B cell (primary cell): Measurements from ENCODE around the gene PLEKHH1. TPM values are rescaled to one million over a fixed set of nuclear protein-coding genes. Genes with fewer than 3 reads are reported as not detected.

ENCODE experiments used
- ATAC-seq: fragments of 200-7000 bp; cut with Tn5 transposase; one replicate; pipeline ENCODE4 v1.10.0; 2021; ENCODE audit warnings: low read depth, mild to moderate bottlenecking, moderate number of reproducible peaks, moderate library complexity
- CTCF ChIA-PET: fragments of 350-600 bp; sonication (Branson Sonifier 250); formaldehyde crosslinking; loops from one replicate; lab custom pipeline; 2021; ENCODE audit warnings: antibody characterized with exemption, inconsistent platforms; lab: Charles Lee
- POLR2A ChIA-PET: fragments of 350-600 bp; sonication (Branson Sonifier 250); formaldehyde crosslinking; loops from one replicate; lab custom pipeline; 2021; ENCODE audit warnings: antibody characterized with exemption; lab: Charles Lee
- DNase-seq: peaks from one replicate; pipeline ENCODE4 v3.0.0; 2013
- H2AFZ ChIP-seq: 2 replicates; pipeline ENCODE4 v1.6.1; 2012; ENCODE audit warnings: mild to moderate bottlenecking, low read depth, low read length; ENCODE audit not compliant: insufficient read depth, poor library complexity, severe bottlenecking
- H3K27ac ChIP-seq, 2 donors: 1 replicate in 1 of 2; 2 replicates in 1 of 2; pipeline ENCODE4 v1.5.1; 2012 to 2013; ENCODE audit warnings: low read length in 2 of 2, mild to moderate bottlenecking in 2 of 2, moderate library complexity in 1 of 2
- H3K27me3 ChIP-seq, 4 experiments: fragments of 200-600 bp in 1 of 4; sonication (generic) in 1 of 4; replicated peaks in 1 of 4; 1 replicate in 2 of 4; 2 replicates in 2 of 4; pipeline versions ENCODE4 v1.6.1 to v1.7.0; 2013 to 2016; ENCODE audit warnings: low read length in 3 of 4, mild to moderate bottlenecking in 2 of 4, mixed read lengths in 1 of 4, moderate library complexity in 1 of 4; ENCODE audit not compliant: insufficient read depth in 4 of 4, control insufficient read depth in 3 of 4; ENCODE audit errors: control extremely low read depth in 1 of 4
- H3K36me3 ChIP-seq, 2 experiments: replicated peaks in 1 of 2; 1 replicate in 1 of 2; 2 replicates in 1 of 2; pipeline versions ENCODE4 v1.6.1 to v1.7.1; 2013; ENCODE audit warnings: low read length in 1 of 2; ENCODE audit not compliant: insufficient read depth in 2 of 2, control insufficient read depth in 1 of 2; ENCODE audit errors: control extremely low read depth in 1 of 2, extremely low read depth in 1 of 2
- H3K4me1 ChIP-seq, 2 donors: fragments of 200-600 bp in 1 of 2; sonication (generic) in 1 of 2; 1 replicate in 1 of 2; 2 replicates in 1 of 2; pipeline versions ENCODE4 v1.5.1 to v1.6.1; 2013 to 2017; ENCODE audit warnings: low read length in 2 of 2; ENCODE audit not compliant: control insufficient read depth in 2 of 2, insufficient read depth in 2 of 2
- H3K4me2 ChIP-seq: replicated peaks from 2 replicates; pipeline ENCODE3; 2012; ENCODE audit warnings: mild to moderate bottlenecking, low read depth, low read length; ENCODE audit not compliant: poor library complexity, severe bottlenecking
- H3K4me3 ChIP-seq, 5 experiments: fragments of 200-600 bp in 1 of 5; sonication (generic) in 1 of 5; 1 replicate in 3 of 5; 2 replicates in 2 of 5; pipeline versions ENCODE4 v1.5.1 to v1.7.0; 2011 to 2016; ENCODE audit warnings: low read length in 4 of 5, mild to moderate bottlenecking in 4 of 5, low read depth in 2 of 5, control low read depth in 1 of 5, moderate library complexity in 1 of 5; ENCODE audit not compliant: insufficient read depth in 1 of 5; ENCODE audit errors: control extremely low read depth in 1 of 5, extremely low read depth in 1 of 5
- H3K79me2 ChIP-seq: fragments of 200-600 bp; sonication (generic); one replicate; pipeline ENCODE4 v1.6.0; 2016; ENCODE audit warnings: low read length; ENCODE audit not compliant: control insufficient read depth, insufficient read depth
- H3K9ac ChIP-seq: fragments of 200-600 bp; sonication (generic); 2 replicates; pipeline ENCODE4 v1.6.1; 2017; ENCODE audit warnings: mild to moderate bottlenecking, low read length, moderate library complexity
- H3K9me3 ChIP-seq, 3 donors: one replicate each; pipeline versions ENCODE4 v1.6.1 to v1.7.1; 2013; ENCODE audit warnings: low read length in 2 of 3; ENCODE audit not compliant: control insufficient read depth in 2 of 3, insufficient read depth in 1 of 3; ENCODE audit errors: control extremely low read depth in 1 of 3
- H4K20me1 ChIP-seq: 2 replicates; pipeline ENCODE4 v1.6.0; 2012; ENCODE audit warnings: mild to moderate bottlenecking, low read length; ENCODE audit not compliant: insufficient read depth, control insufficient read depth, poor library complexity, severe bottlenecking
- H3K27ac Mint-ChIP-seq: one replicate; pipeline ENCODE4 v1.8.0; 2021; ENCODE audit warnings: mixed read lengths
- H3K27me3 Mint-ChIP-seq: one replicate; pipeline ENCODE4 v1.8.0; 2021; ENCODE audit warnings: mixed read lengths
- H3K4me1 Mint-ChIP-seq: one replicate; pipeline ENCODE4 v1.8.0; 2021; ENCODE audit warnings: mixed read lengths
- H3K4me3 Mint-ChIP-seq: one replicate; pipeline ENCODE4 v1.8.0; 2021; ENCODE audit warnings: mixed read lengths
- H3K9me3 Mint-ChIP-seq: one replicate; pipeline ENCODE4 v1.8.0; 2022; ENCODE audit warnings: mixed read lengths; ENCODE audit not compliant: insufficient read depth
- CTCF ChIP-seq: fragments of 200-600 bp; IDR thresholded peaks from one replicate; pipeline ENCODE4 v1.8.0; 2022; ENCODE audit warnings: antibody characterized with exemption, mild to moderate bottlenecking
- EZH2 ChIP-seq: IDR thresholded peaks from 2 replicates; pipeline ENCODE4 v1.6.1; 2012; ENCODE audit warnings: borderline replicate concordance, low read depth, mild to moderate bottlenecking, moderate library complexity, low read length; ENCODE audit not compliant: insufficient read depth, poor library complexity, severe bottlenecking
- WGBS: methylation state at CpG from one replicate; pipeline ENCODE4 v1.1.5; 2013; ENCODE audit warnings: missing lambda C conversion rate; ENCODE audit not compliant: insufficient coverage; 5-methylcytosine and 5-hydroxymethylcytosine counted together
- intact Hi-C: fragments of 100-400 bp; cut with micrococcal nuclease; formaldehyde crosslinking; loops from one replicate; pipeline ENCODE4 v1.10.0; 2022
- polyA plus RNA-seq: library from polyadenylated mRNA; depleted of rRNA; stranded (reverse); fragments of >200 nt; gene quantifications from 2 replicates; pipeline ENCODE4 v1.2.3, GENCODE V29; 2012
- total RNA-seq, 2 donors: library from RNA; stranded (reverse); fragments of 120-200 nt in 1 of 2; gene quantifications; 1 replicate in 1 of 2; 2 replicates in 1 of 2; pipeline versions ENCODE4 v1.2.3 to v1.2.4, GENCODE V29; 2013 to 2022

Gene PLEKHH1
- total and polyA plus RNA-seq, 2 donors (not counting 1 experiment from before 2014, with no cell fraction given) = 0.17 to 0.37 TPM

GRCh38 chr14:67557656-67558055 lies 24.6 kb downstream of the PLEKHH1 start:
- ChIA-PET CTCF (interaction anchor here (1.0 to 3.8 kb wide), 4 partner anchors 13 to 130 kb away, joined by 3 to 26 read pairs (median 6); no protein-coding TSS in a partner anchor), POLR2A (no interaction called here)
- Histone ChIP-seq H4K20me1 (no peaks in the 10 kb centered on the region), H3K4me3 (no peak overlapping the region), H2AFZ (no peak overlapping the region), H3K36me3 (no peaks in the 10 kb centered on the region), H3K79me2 (no peaks in the 10 kb centered on the region), H3K27ac (no peak overlapping the region), H3K4me1 (no peaks in the 10 kb centered on the region), H3K27me3 (no peaks in the 10 kb centered on the region), H3K9ac (no peak overlapping the region), H3K4me2 (no peak overlapping the region), H3K9me3 (peaks cover 0 to 3% (median 0%) of the 10 kb centered on the region in 3 donors)
- H3K4me1 Mint-ChIP-seq = no peaks in the 10 kb centered on the region
- H3K27ac Mint-ChIP-seq = no peak overlapping the region
- no peak overlapping the region for H3K4me3 Mint-ChIP-seq
- no peak for DNase-seq
- WGBS = 92% methylated on average over 2 of the region's 3 CpGs
- intact Hi-C loops = no loop called here
- H3K27me3 Mint-ChIP-seq = peaks cover 8% of the 10 kb centered on the region
- no peaks in the 10 kb centered on the region for H3K9me3 Mint-ChIP-seq
- ATAC-seq = no peak
- TF ChIP-seq CTCF = no peak
- no peak for TF ChIP-seq EZH2

DNA sequence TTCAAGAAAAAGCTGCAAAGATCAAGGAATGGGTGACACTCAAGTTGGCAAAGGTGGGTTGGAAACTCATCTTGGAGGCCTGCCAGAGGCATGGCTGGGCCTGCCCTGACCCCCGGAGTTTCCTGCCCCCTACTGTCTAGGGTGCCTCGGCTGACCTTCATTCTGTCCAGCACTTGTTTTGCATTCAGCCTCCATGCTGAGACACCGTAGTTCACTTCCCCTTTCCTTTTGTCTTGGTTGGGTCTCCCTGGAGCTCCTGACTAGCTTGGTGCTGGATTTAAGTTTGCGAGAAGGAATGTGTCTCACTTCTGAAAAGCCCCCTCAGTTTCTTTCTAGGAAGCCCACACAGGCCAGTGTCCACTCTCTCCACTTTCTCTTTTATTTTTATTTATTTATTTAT lies 26.5 kb downstream of the PLEKHH1 start:
- Mint-ChIP-seq H3K4me1 (peaks cover 4% of the 10 kb centered on the region), H3K27me3 (peaks cover 11% of the 10 kb centered on the region), H3K9me3 (no peaks in the 10 kb centered on the region), H3K27ac (no peak overlapping the region), H3K4me3 (no peak overlapping the region)
- Histone ChIP-seq H3K27ac (no peak overlapping the region), H3K4me2 (no peak overlapping the region), H3K79me2 (no peaks in the 10 kb centered on the region), H3K9ac (no peak overlapping the region), H2AFZ (no peak overlapping the region), H3K9me3 (peaks cover 0 to 3% (median 0%) of the 10 kb centered on the region in 3 donors), H3K4me3 (no peak overlapping the region), H3K36me3 (no peaks in the 10 kb centered on the region), H3K4me1 (no peaks in the 10 kb centered on the region), H3K27me3 (no peaks in the 10 kb centered on the region), H4K20me1 (no peaks in the 10 kb centered on the region)
- CTCF ChIA-PET = interaction anchor here (4.7 kb wide), 1 partner anchor 12 kb away, joined by 27 read pairs; no protein-coding TSS in a partner anchor
- intact Hi-C loops = no loop called here
- DNase-seq = no peak
- no peak for TF ChIP-seq CTCF
- TF ChIP-seq EZH2 = no peak
- POLR2A ChIA-PET = no interaction called here
- no peak for ATAC-seq
- WGBS = 14% methylated on average over 2 of the region's 4 CpGs
